HEK293 (cell line): Measurements from ENCODE around the gene POSTN.
A peak's percentile ranks its signal among the peaks of the same experiment; 100 is the strongest.

Experiments
- CTCF ChIA-PET: fragments of 350-600 bp; formaldehyde crosslinking; extraction: SDS; loops from one replicate; lab custom pipeline; 2021; ENCODE audit warnings: antibody characterized with exemption; lab: Yijun Ruan, JAX
- POLR2A ChIA-PET: fragments of 300-600 bp; formaldehyde crosslinking; extraction: SDS; loops from one replicate; lab custom pipeline; 2020; ENCODE audit warnings: antibody characterized with exemption, inconsistent platforms; lab: Yijun Ruan, JAX
- H3K27ac ChIP-seq: fragments of 200-500 bp; sonication (Bioruptor generic); 2 replicates; pipeline ENCODE4 v1.5.1; 2014; ENCODE audit warnings: low read depth, low read length, control low read depth, inconsistent platforms; ENCODE audit errors: extremely low read depth
- H3K36me3 ChIP-seq, 2 experiments: fragments of 200-500 bp in 1 of 2; sonication (Bioruptor generic) in 1 of 2; 1 replicate in 1 of 2; 2 replicates in 1 of 2; pipeline ENCODE4 v1.5.1; 2014 to 2017; ENCODE audit warnings: inconsistent platforms in 2 of 2, low read length in 2 of 2; ENCODE audit not compliant: control insufficient read depth in 2 of 2, insufficient read depth in 1 of 2
- H3K4me1 ChIP-seq: fragments of 200-500 bp; sonication (Bioruptor generic); 2 replicates; pipeline ENCODE4 v1.5.1; 2014; ENCODE audit warnings: mild to moderate bottlenecking, low read length, inconsistent platforms; ENCODE audit not compliant: control insufficient read depth, insufficient read depth
- H3K4me3 ChIP-seq: 2 replicates; pipeline ENCODE4 v1.5.1; 2011; ENCODE audit warnings: low read depth, mild to moderate bottlenecking, control low read depth, low read length, moderate library complexity
- H3K9me3 ChIP-seq: fragments of 200-500 bp; sonication (Bioruptor generic); 2 replicates; pipeline ENCODE4 v1.5.1; 2014; ENCODE audit warnings: low read depth, low read length, inconsistent platforms; ENCODE audit not compliant: control insufficient read depth, insufficient read depth
- GLIS2 ChIP-seq: fragments of 450-650 bp; formaldehyde crosslinking; IDR thresholded peaks from 2 replicates; pipeline ENCODE4 v1.5.1; 2016; ENCODE audit warnings: missing biosample characterization, missing genetic modification characterization
- MYNN ChIP-seq: fragments of 450-650 bp; formaldehyde crosslinking; IDR thresholded peaks from 2 replicates; pipeline ENCODE4 v1.5.1; 2016; ENCODE audit warnings: missing biosample characterization, missing genetic modification characterization, borderline replicate concordance
- PRDM1 ChIP-seq: fragments of 450-650 bp; formaldehyde crosslinking; IDR thresholded peaks from 2 replicates; pipeline ENCODE4; 2016; ENCODE audit warnings: missing biosample characterization, missing genetic modification characterization
- REST ChIP-seq: fragments of 450-650 bp; formaldehyde crosslinking; IDR thresholded peaks from 2 replicates; pipeline ENCODE4 v1.5.1; 2016; ENCODE audit warnings: missing biosample characterization, missing genetic modification characterization
- SCRT1 ChIP-seq: fragments of 450-650 bp; formaldehyde crosslinking; IDR thresholded peaks from 2 replicates; pipeline ENCODE4 v1.5.1; 2016; ENCODE audit warnings: missing biosample characterization, missing genetic modification characterization, borderline replicate concordance
- ZBTB11 ChIP-seq: fragments of 450-650 bp; formaldehyde crosslinking; conservative IDR thresholded peaks from 2 replicates; pipeline ENCODE4 v1.5.1; 2016; ENCODE audit warnings: low read depth, missing biosample characterization, missing genetic modification characterization
- ZNF274 ChIP-seq, 2 experiments: fragments of 200-500 bp in 1 of 2; fragments of 450-650 bp in 1 of 2; sonication (Bioruptor generic) in 1 of 2; formaldehyde crosslinking in 1 of 2; IDR thresholded peaks; 2 replicates each; pipeline versions ENCODE4 v1.5.1 to v1.6.1; 2014 to 2016; ENCODE audit warnings: borderline replicate concordance in 1 of 2, inconsistent platforms in 1 of 2, low read length in 1 of 2, missing biosample characterization in 1 of 2, missing genetic modification characterization in 1 of 2
- ZNF280C ChIP-seq: fragments of 450-650 bp; formaldehyde crosslinking; IDR thresholded peaks from 2 replicates; pipeline ENCODE4 v1.5.1; 2016; ENCODE audit warnings: missing biosample characterization, missing genetic modification characterization
- ZNF302 ChIP-seq: fragments of 450-650 bp; formaldehyde crosslinking; IDR thresholded peaks from 2 replicates; pipeline ENCODE4 v1.5.1; 2016; ENCODE audit warnings: missing biosample characterization, missing genetic modification characterization, low read depth
- ZNF654 ChIP-seq: fragments of 450-650 bp; formaldehyde crosslinking; IDR thresholded peaks from 2 replicates; pipeline ENCODE4 v1.5.1; 2016; ENCODE audit warnings: low read depth, missing biosample characterization, missing genetic modification characterization
- ZNF660 ChIP-seq: fragments of 450-650 bp; IDR thresholded peaks from 2 replicates; pipeline ENCODE4 v1.5.1; 2018; ENCODE audit warnings: missing biosample characterization, mild to moderate bottlenecking, missing genetic modification characterization

The POSTN gene

GRCh38 chr13:37608750-37609339 lies 10.3 kb upstream of the POSTN start:
- Histone ChIP-seq H3K4me1 (peaks cover 3% of the 10 kb centered on the region; the same call in 1 of the 2 replicates), H3K4me3 (no peak overlapping the region), H3K36me3 (no peaks in the 10 kb centered on the region), H3K27ac (no peak overlapping the region), H3K9me3 (no peaks in the 10 kb centered on the region)
- ChIA-PET CTCF (interaction anchor here (0.6 to 1.5 kb wide), 3 partner anchors 9 to 525 kb away, joined by 3 to 5 read pairs (median 3); no protein-coding TSS in a partner anchor), POLR2A (no interaction called here)
- no peak for TF ChIP-seq MYNN (tag by site-specific recombination)
- peak; percentile 36; the same call in 1 of the 2 replicates for TF ChIP-seq ZNF660 (tag by site-specific recombination)

- H3K36me3 ChIP-seq, result no peaks in the 10 kb centered on the region
- no peak overlapping the region for H3K27ac ChIP-seq
- TF ChIP-seq ZNF654 (tag by site-specific recombination) (peak; percentile 57), ZNF302 (no peak)
- ChIA-PET CTCF (interaction anchor here (0.8 to 2.1 kb wide), 11 partner anchors 14 to 528 kb away, joined by 3 to 10 read pairs (median 5); no protein-coding TSS in a partner anchor), POLR2A (no interaction called here)
- no peak overlapping the region for H3K4me3 ChIP-seq
- H3K4me1 ChIP-seq, result no peaks in the 10 kb centered on the region
- H3K9me3 ChIP-seq, result no peaks in the 10 kb centered on the region
Measured at GRCh38 chr13:37602733-37603381, 4.3 kb upstream of the POSTN start.

GRCh38 chr13:37601648-37602440 lies 3.3 kb upstream of the POSTN start:
- H3K27ac ChIP-seq, result no peak overlapping the region
- no peak overlapping the region for H3K4me3 ChIP-seq
- CTCF ChIA-PET, result interaction anchor here (0.6 to 2.1 kb wide), 9 partner anchors 8 to 521 kb away, joined by 3 to 9 read pairs (median 3); no protein-coding TSS in a partner anchor
- no peaks in the 10 kb centered on the region for H3K36me3 ChIP-seq
- POLR2A ChIA-PET, result no interaction called here
- H3K4me1 ChIP-seq, result no peaks in the 10 kb centered on the region; the same call in 1 of the 2 replicates
- TF ChIP-seq ZBTB11 (tag by site-specific recombination) (no peak), PRDM1 (tag by site-specific recombination) (no peak), ZNF280C (no peak), REST (tag by site-specific recombination) (no peak), SCRT1 (no peak), GLIS2 (no peak), ZNF274 (IDR thresholded peaks at IDR 0.05; ENCODE audit: low read length) (no peak), ZNF274 (tag by site-specific recombination; IDR thresholded peaks at IDR 0.05; ENCODE audit: borderline replicate concordance) (no peak)
- H3K9me3 ChIP-seq, result no peaks in the 10 kb centered on the region
